ENCODE results near the gene FAM81A.
"Not testable (repeated sequence)": the region's sequence is repeated elsewhere in the genome, so short reads cannot be mapped to it uniquely, and the experiment has no call there.

- not testable (repeated sequence) for TF ChIP-seq CTCF, EZH2phosphoT487, EZH2 (IDR thresholded peaks at IDR 0.05)
Observed at GRCh38 chr15:59428898-59429297, 9.1 kb upstream of the FAM81A start.
